Measurements from ENCODE around the gene MEGF11.

MEGF11 gene

DNA sequence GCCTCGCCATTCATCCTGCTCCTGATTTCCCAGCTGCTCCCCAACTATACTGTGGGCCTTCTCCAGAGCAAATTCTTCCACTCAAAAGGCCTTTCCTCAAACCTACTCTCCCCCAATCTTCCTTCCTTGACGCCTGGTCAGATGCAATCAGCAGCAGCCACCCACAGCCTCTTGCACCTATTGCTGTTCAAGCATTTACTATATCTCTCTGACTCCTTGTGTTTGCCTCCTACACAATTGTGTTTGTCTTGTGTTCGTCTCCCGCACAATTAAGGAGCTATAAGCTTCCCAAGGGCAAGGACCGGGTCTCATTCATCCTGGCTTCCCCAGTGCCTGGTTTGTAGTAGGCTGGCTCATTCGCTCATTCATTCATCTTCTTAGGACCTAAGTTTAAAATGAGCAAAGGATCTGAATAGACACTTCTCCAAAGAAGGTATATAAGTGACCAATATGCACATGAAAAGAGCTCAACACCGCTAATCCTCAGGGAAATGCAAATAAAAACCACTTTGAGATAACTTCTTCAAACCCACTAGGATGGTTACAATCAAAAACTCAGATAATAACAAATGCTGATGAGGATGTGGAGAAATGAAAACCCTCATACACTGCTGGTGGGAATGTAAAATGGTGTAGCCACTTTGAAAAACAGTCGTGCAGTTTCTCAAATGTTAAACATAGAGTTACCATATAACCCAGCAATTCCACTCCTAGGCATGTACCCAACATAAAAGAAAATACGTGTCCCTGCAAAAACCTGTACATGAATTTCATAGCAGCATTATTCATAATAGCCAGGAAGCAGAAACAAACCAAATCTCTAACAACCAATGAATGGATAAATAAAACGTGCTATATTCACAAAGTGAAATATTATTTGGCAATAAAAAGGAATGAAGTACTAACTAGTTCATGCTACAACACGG is 31.0 kb downstream of the MEGF11 start:
- no peak for DNase-seq (ENCODE audit: low read depth, low spot score)
- no peaks in the 10 kb centered on the region for H3K27me3 ChIP-seq (ENCODE audit: insufficient read depth, insufficient read length)
- TF ChIP-seq YY1 (IDR thresholded peaks at IDR 0.05; ENCODE audit: insufficient read depth, insufficient read length) (no peak), SUZ12 (IDR thresholded peaks at IDR 0.05; ENCODE audit: extremely low read depth, insufficient read depth, insufficient read length) (no peak), ZNF274 (IDR thresholded peaks at IDR 0.05; ENCODE audit: low read depth, low read length) (no peak)
- H3K9me3 ChIP-seq (ENCODE audit: insufficient read depth, low read length) = no peaks in the 10 kb centered on the region
- H3K36me3 ChIP-seq (ENCODE audit: insufficient read depth, insufficient read length, low read length) = no peaks in the 10 kb centered on the region
- no peak overlapping the region for H3K4me3 ChIP-seq (ENCODE audit: insufficient read length, low read depth)
- H3K4me1 ChIP-seq (ENCODE audit: insufficient read depth, insufficient read length) = no peaks in the 10 kb centered on the region
- no peak overlapping the region for H3K9ac ChIP-seq (ENCODE audit: insufficient read length, low read depth)

DNA sequence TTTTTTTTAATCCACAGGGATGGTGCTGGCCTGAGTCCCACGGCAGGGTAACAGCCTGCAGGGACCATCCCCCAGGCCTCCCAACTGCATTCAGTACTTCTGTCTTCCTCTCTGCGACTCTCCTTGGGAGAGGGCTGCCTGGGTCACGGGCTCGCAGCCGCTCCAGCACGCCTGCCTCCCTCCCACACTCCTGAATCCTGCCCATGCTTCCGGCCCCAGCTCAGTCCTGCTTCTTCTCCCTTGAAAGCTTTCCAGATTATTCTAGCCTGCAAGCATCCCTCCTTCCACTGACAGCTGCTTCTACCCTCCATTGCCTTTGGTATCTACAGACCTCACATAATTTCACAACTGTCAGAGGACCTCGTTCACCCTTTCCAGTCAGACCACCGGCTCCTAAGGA is 32.4 kb downstream of the MEGF11 start:
- peak overlapping the region; percentile 52 for H3K9ac ChIP-seq (ENCODE audit: insufficient read length, low read depth)
- no peak for DNase-seq (ENCODE audit: low read depth, low spot score)
- no peaks in the 10 kb centered on the region for H3K27me3 ChIP-seq (ENCODE audit: insufficient read depth, insufficient read length)
- H3K36me3 ChIP-seq (ENCODE audit: insufficient read depth, insufficient read length, low read length) = no peaks in the 10 kb centered on the region
- H3K9me3 ChIP-seq (ENCODE audit: insufficient read depth, low read length) = no peaks in the 10 kb centered on the region
- no peak for TF ChIP-seq YY1 (IDR thresholded peaks at IDR 0.05; ENCODE audit: insufficient read depth, insufficient read length)
- no peak for TF ChIP-seq ZNF274 (IDR thresholded peaks at IDR 0.05; ENCODE audit: low read depth, low read length)
- TF ChIP-seq SUZ12 (IDR thresholded peaks at IDR 0.05; ENCODE audit: extremely low read depth, insufficient read depth, insufficient read length) = no peak
- H3K4me3 ChIP-seq (ENCODE audit: insufficient read length, low read depth) = no peak overlapping the region
- H3K4me1 ChIP-seq (ENCODE audit: insufficient read depth, insufficient read length) = no peaks in the 10 kb centered on the region

DNA sequence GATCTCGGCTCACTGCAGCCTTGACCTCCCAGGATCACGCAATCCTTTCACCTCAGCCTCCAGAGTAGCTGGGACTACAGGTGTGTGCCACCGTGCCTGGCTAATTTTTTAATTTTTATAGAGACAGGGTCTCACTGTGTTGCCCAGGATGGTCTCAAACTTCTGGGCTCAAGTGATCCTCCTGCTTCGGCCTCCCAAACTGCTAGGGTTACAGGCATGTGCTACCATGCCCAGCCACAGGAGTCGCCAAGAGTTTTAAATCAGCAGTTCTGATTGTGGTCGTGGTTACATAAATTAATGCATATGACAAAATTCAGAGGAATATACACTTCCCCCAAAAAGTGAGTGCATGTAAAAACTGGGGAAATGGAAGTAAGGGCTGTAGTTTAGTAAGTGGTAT is 32.9 kb downstream of the MEGF11 start:
- H3K27me3 ChIP-seq (ENCODE audit: insufficient read depth, insufficient read length) = no peaks in the 10 kb centered on the region
- H3K4me3 ChIP-seq (ENCODE audit: insufficient read length, low read depth) = no peak overlapping the region
- DNase-seq (ENCODE audit: low read depth, low spot score) = no peak
- H3K4me1 ChIP-seq (ENCODE audit: insufficient read depth, insufficient read length) = no peaks in the 10 kb centered on the region
- H3K9ac ChIP-seq (ENCODE audit: insufficient read length, low read depth) = no peak overlapping the region
- TF ChIP-seq ZNF274 (IDR thresholded peaks at IDR 0.05; ENCODE audit: low read depth, low read length) (no peak), SUZ12 (IDR thresholded peaks at IDR 0.05; ENCODE audit: extremely low read depth, insufficient read depth, insufficient read length) (no peak), YY1 (IDR thresholded peaks at IDR 0.05; ENCODE audit: insufficient read depth, insufficient read length) (no peak)
- H3K36me3 ChIP-seq (ENCODE audit: insufficient read depth, insufficient read length, low read length) = no peaks in the 10 kb centered on the region
- H3K9me3 ChIP-seq (ENCODE audit: insufficient read depth, low read length) = no peaks in the 10 kb centered on the region

DNA sequence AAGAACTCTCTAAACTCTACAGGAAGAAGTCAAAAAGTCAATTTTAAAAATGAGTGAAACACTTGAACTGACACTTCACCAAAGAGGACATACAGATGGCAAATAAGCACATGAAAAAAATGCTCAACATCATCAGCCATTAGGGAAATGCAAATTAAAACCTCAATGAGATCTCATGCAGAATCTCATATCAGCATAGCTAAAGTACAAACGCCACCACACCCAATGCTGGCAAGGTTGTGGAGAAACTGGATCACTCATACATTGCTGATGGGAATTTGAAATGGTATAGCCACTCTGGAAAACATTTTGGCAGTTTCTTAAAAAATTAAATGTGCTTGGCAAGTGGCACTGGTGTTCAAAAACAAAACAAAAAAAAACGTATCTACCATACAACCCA is 34.2 kb downstream of the MEGF11 start:
- TF ChIP-seq YY1 (IDR thresholded peaks at IDR 0.05; ENCODE audit: insufficient read depth, insufficient read length) (no peak), SUZ12 (IDR thresholded peaks at IDR 0.05; ENCODE audit: extremely low read depth, insufficient read depth, insufficient read length) (no peak), ZNF274 (IDR thresholded peaks at IDR 0.05; ENCODE audit: low read depth, low read length) (no peak)
- Histone ChIP-seq H3K9ac (ENCODE audit: insufficient read length, low read depth) (no peak overlapping the region), H3K27me3 (ENCODE audit: insufficient read depth, insufficient read length) (no peaks in the 10 kb centered on the region), H3K9me3 (ENCODE audit: insufficient read depth, low read length) (no peaks in the 10 kb centered on the region), H3K36me3 (ENCODE audit: insufficient read depth, insufficient read length, low read length) (no peaks in the 10 kb centered on the region), H3K4me1 (ENCODE audit: insufficient read depth, insufficient read length) (no peaks in the 10 kb centered on the region), H3K4me3 (ENCODE audit: insufficient read length, low read depth) (no peak overlapping the region)
- DNase-seq (ENCODE audit: low read depth, low spot score) = no peak

DNA sequence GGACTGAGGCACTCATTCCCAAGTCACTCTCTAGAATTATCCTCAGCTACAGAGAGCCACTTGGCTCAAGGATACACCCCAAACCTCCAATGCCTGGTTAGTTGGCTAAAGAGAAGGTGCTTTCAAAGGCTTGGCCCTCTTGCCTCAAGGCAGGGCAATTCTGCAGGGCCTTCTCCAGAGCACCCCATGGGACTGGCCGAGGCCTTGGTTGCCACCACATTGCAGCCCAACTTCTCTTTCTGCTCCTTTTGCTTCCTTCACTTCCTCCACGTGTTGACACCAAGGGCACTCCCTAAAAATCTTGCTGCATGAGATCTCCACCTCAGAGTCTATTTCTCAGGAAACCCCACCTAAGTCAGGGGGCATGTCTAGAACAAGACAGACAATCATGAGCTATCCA is 36.7 kb downstream of the MEGF11 start:
- no peaks in the 10 kb centered on the region for H3K36me3 ChIP-seq (ENCODE audit: insufficient read depth, insufficient read length, low read length)
- H3K9ac ChIP-seq (ENCODE audit: insufficient read length, low read depth) = no peak overlapping the region
- DNase-seq (ENCODE audit: low read depth, low spot score) = no peak
- no peaks in the 10 kb centered on the region for H3K9me3 ChIP-seq (ENCODE audit: insufficient read depth, low read length)
- H3K4me3 ChIP-seq (ENCODE audit: insufficient read length, low read depth) = no peak overlapping the region
- no peaks in the 10 kb centered on the region for H3K4me1 ChIP-seq (ENCODE audit: insufficient read depth, insufficient read length)
- H3K27me3 ChIP-seq (ENCODE audit: insufficient read depth, insufficient read length) = no peaks in the 10 kb centered on the region
- TF ChIP-seq ZNF274 (IDR thresholded peaks at IDR 0.05; ENCODE audit: low read depth, low read length) = no peak
- TF ChIP-seq YY1 (IDR thresholded peaks at IDR 0.05; ENCODE audit: insufficient read depth, insufficient read length) = no peak
- TF ChIP-seq SUZ12 (IDR thresholded peaks at IDR 0.05; ENCODE audit: extremely low read depth, insufficient read depth, insufficient read length) = no peak

DNA sequence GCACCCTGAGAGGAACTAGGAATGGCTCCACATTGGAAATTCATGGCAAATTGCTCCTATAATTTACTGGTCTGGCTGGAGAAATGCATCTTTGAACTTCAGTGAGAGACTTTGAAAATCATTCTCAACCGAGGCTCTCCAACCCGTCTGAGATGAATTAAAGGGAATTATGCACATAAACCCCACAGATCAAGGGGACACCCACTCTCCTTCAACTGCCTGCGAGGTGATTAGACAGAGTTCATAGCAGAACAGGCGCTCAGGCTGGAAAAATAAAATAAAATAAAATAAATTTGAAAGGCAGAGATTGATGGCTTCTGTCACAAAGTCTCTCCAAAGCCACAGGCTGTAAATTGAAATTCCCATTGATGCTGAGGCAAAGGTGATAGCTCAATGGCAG is 37.7 kb downstream of the MEGF11 start:
- Histone ChIP-seq H3K4me1 (ENCODE audit: insufficient read depth, insufficient read length) (no peaks in the 10 kb centered on the region), H3K36me3 (ENCODE audit: insufficient read depth, insufficient read length, low read length) (no peaks in the 10 kb centered on the region), H3K4me3 (ENCODE audit: insufficient read length, low read depth) (no peak overlapping the region), H3K9ac (ENCODE audit: insufficient read length, low read depth) (no peak overlapping the region), H3K27me3 (ENCODE audit: insufficient read depth, insufficient read length) (no peaks in the 10 kb centered on the region), H3K9me3 (ENCODE audit: insufficient read depth, low read length) (no peaks in the 10 kb centered on the region)
- no peak for DNase-seq (ENCODE audit: low read depth, low spot score)
- TF ChIP-seq SUZ12 (IDR thresholded peaks at IDR 0.05; ENCODE audit: extremely low read depth, insufficient read depth, insufficient read length) = no peak
- no peak for TF ChIP-seq YY1 (IDR thresholded peaks at IDR 0.05; ENCODE audit: insufficient read depth, insufficient read length)
- TF ChIP-seq ZNF274 (IDR thresholded peaks at IDR 0.05; ENCODE audit: low read depth, low read length) = no peak

DNA sequence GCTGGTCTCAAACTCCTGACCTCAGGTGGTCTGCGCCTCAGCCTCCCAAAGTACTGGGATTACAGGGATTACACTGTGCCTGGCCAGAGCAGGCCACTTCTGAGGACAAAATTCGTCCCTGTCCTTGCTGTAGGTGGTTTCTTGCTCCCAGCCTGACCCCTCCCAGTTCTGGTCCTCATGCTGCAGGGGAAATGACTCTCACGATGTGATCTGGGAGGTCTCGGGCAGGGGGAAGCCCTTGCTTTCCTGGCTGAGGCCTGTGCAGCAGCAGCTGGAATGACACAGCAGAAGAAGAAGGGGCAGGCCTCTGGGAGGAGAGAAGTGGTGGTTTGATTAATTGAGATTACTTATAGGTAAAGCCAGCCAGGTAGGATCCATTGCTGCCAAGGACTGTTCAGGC is 39.3 kb downstream of the MEGF11 start:
- Histone ChIP-seq H3K36me3 (ENCODE audit: insufficient read depth, insufficient read length, low read length) (no peaks in the 10 kb centered on the region), H3K4me3 (ENCODE audit: insufficient read length, low read depth) (no peak overlapping the region), H3K9me3 (ENCODE audit: insufficient read depth, low read length) (no peaks in the 10 kb centered on the region), H3K9ac (ENCODE audit: insufficient read length, low read depth) (no peak overlapping the region), H3K27me3 (ENCODE audit: insufficient read depth, insufficient read length) (no peaks in the 10 kb centered on the region), H3K4me1 (ENCODE audit: insufficient read depth, insufficient read length) (no peaks in the 10 kb centered on the region)
- no peak for TF ChIP-seq SUZ12 (IDR thresholded peaks at IDR 0.05; ENCODE audit: extremely low read depth, insufficient read depth, insufficient read length)
- no peak for DNase-seq (ENCODE audit: low read depth, low spot score)
